ENCODE measurements around the gene SPRR2B.

DNA sequence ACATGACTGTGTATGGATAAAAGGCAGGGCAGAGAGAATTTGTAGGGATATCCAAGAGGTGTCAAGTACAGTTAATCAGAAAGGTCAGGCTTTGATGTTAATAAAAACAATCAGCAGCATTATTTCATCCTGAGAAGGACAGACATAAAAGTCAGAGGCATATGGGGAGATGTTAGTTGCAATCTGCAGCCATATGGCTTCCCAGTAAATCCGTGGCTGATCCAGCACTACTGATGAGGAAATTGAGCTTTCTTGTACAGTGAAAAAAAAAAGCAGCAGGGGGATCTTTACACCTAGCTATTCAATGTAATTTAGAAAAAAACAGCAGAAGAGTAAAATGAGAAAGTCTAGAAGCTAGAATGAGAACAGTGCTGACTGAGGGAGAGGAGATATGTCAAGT lies 42.6 kb downstream of the SPRR2B start:
- TF ChIP-seq POLR2A (IDR thresholded peaks at IDR 0.05; ENCODE audit: low read depth, low read length) = no peak
- no peak for TF ChIP-seq CTCF (conservative IDR thresholded peaks at IDR 0.05; ENCODE audit: low read depth, low read length)
- TF ChIP-seq BHLHE40 (IDR thresholded peaks at IDR 0.05; ENCODE audit: low read depth, low read length) = no peak
- TF ChIP-seq MXI1 (IDR thresholded peaks at IDR 0.05; ENCODE audit: borderline replicate concordance, low read depth, low read length) = no peak
- no peak for TF ChIP-seq RFX5 (IDR thresholded peaks at IDR 0.05; ENCODE audit: low read depth, low read length)
- TF ChIP-seq RAD21 (IDR thresholded peaks at IDR 0.05; ENCODE audit: low read length) = no peak
- TF ChIP-seq RCOR1 (IDR thresholded peaks at IDR 0.05; ENCODE audit: insufficient replicate concordance, low read length) = no peak
- no peak for TF ChIP-seq CEBPB (IDR thresholded peaks at IDR 0.05; ENCODE audit: low read depth, low read length)
- no peak for TF ChIP-seq USF2 (IDR thresholded peaks at IDR 0.05; ENCODE audit: low read depth, low read length)
- TF ChIP-seq FOS (IDR thresholded peaks at IDR 0.05; ENCODE audit: low read depth, low read length) = no peak
- TF ChIP-seq, protein P1, sequence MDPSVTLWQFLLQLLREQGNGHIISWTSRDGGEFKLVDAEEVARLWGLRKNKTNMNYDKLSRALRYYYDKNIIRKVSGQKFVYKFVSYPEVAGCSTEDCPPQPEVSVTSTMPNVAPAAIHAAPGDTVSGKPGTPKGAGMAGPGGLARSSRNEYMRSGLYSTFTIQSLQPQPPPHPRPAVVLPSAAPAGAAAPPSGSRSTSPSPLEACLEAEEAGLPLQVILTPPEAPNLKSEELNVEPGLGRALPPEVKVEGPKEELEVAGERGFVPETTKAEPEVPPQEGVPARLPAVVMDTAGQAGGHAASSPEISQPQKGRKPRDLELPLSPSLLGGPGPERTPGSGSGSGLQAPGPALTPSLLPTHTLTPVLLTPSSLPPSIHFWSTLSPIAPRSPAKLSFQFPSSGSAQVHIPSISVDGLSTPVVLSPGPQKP (IDR thresholded peaks at IDR 0.05; ENCODE audit: borderline replicate concordance, low read depth, low read length) = no peak
- no peak for TF ChIP-seq MAZ (IDR thresholded peaks at IDR 0.05; ENCODE audit: borderline replicate concordance, low read depth, low read length)
- TF ChIP-seq SMC3 (IDR thresholded peaks at IDR 0.05; ENCODE audit: low read depth, low read length) = no peak

All from IMR-90 (cell line).